ENCODE measurements around the gene NUDT4B. TPM values are rescaled to one million over a fixed set of nuclear protein-coding genes. Genes with fewer than 3 reads are reported as not detected.
"Not testable (repeated sequence)": the region's sequence is repeated elsewhere in the genome, so short reads cannot be mapped to it uniquely, and the experiment has no call there.

Gene NUDT4B
- total RNA-seq, 1 donor: 75.6 TPM

DNA sequence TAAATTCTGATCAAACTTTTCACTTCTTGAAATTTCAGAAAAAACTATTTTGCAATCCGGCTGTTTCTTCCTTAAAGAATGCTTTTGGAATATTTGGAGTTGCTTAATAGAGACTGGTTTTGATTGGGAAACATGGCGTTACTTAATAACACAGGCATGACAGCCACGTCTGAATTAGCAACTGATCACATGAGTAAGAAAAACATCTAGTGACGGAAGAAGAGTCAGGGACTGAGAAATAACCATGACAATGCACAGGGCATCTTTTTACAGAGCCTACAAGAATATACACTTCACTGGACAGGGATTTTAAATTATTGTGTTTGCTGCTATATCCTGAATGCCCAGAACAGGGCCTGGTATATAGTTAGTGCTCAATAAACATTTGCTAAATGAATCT, 25.1 kb downstream of the NUDT4B start:
- not testable (repeated sequence) for H3K79me2 ChIP-seq (ENCODE audit: insufficient read depth, low read length); H3K36me3 ChIP-seq (ENCODE audit: insufficient read depth, low read length); DNase-seq (ENCODE audit: insufficient read length, low spot score, missing footprints); H2AFZ ChIP-seq (ENCODE audit: low read length); H3K9me3 ChIP-seq (ENCODE audit: low read depth, low read length); H3K27me3 ChIP-seq (ENCODE audit: insufficient read depth, low read length); H4K20me1 ChIP-seq (ENCODE audit: insufficient read depth, low read length); H3K4me1 ChIP-seq (ENCODE audit: insufficient read depth, low read length); H3K4me3 ChIP-seq (ENCODE audit: insufficient read depth, low read length); H3K27ac ChIP-seq (ENCODE audit: low read depth, low read length); H3K4me2 ChIP-seq (ENCODE audit: insufficient read depth, low read length)

DNA sequence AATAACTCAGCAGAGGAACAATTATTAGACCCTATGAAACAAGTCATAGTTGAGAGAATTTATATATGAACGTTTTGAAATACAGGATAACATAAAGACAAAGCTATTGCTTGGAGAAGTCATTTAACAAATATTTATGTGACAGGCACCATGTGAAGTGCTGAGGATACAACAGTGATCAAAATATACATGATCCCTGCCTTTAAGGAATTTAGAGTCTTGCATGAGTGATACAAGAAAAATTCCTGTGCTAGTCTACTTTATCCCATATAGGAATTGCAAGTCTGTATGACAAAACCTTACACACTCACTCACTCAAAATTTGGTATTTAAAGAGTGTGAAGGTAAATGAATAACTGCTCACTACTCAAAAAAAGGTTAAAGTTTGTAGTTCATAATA, 25.5 kb downstream of the NUDT4B start:
- H3K4me1 ChIP-seq (ENCODE audit: insufficient read depth, low read length); H3K4me3 ChIP-seq (ENCODE audit: insufficient read depth, low read length); H2AFZ ChIP-seq (ENCODE audit: low read length); H3K4me2 ChIP-seq (ENCODE audit: insufficient read depth, low read length); H3K27me3 ChIP-seq (ENCODE audit: insufficient read depth, low read length); H3K9me3 ChIP-seq (ENCODE audit: low read depth, low read length); DNase-seq (ENCODE audit: insufficient read length, low spot score, missing footprints); H3K79me2 ChIP-seq (ENCODE audit: insufficient read depth, low read length); H3K36me3 ChIP-seq (ENCODE audit: insufficient read depth, low read length); H4K20me1 ChIP-seq (ENCODE audit: insufficient read depth, low read length); H3K27ac ChIP-seq (ENCODE audit: low read depth, low read length): not testable (repeated sequence)

DNA sequence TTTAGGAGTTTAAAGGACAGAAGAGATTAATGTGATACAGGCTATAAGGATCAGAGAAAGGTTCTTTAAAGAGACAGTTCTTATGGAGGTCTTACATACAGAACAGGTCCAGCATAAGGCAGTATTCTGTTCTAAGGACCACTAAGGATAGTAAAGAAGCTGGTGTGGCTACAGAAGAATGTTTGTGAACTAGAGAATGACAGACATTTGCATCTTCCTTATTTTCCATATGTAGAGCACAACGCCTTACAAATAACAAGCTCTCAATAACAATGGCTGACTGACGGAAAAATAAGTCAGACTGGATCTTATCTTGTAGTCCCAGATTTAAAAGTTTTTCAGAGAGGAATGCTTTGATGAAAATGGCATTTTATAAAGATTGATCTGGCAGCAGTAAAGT, 26.7 kb downstream of the NUDT4B start:
- not testable (repeated sequence) for H3K4me3 ChIP-seq (ENCODE audit: insufficient read depth, low read length); H3K36me3 ChIP-seq (ENCODE audit: insufficient read depth, low read length); H3K27me3 ChIP-seq (ENCODE audit: insufficient read depth, low read length); H3K79me2 ChIP-seq (ENCODE audit: insufficient read depth, low read length); H3K4me2 ChIP-seq (ENCODE audit: insufficient read depth, low read length); H3K27ac ChIP-seq (ENCODE audit: low read depth, low read length); H3K4me1 ChIP-seq (ENCODE audit: insufficient read depth, low read length); DNase-seq (ENCODE audit: insufficient read length, low spot score, missing footprints); H4K20me1 ChIP-seq (ENCODE audit: insufficient read depth, low read length); H2AFZ ChIP-seq (ENCODE audit: low read length); H3K9me3 ChIP-seq (ENCODE audit: low read depth, low read length)

DNA sequence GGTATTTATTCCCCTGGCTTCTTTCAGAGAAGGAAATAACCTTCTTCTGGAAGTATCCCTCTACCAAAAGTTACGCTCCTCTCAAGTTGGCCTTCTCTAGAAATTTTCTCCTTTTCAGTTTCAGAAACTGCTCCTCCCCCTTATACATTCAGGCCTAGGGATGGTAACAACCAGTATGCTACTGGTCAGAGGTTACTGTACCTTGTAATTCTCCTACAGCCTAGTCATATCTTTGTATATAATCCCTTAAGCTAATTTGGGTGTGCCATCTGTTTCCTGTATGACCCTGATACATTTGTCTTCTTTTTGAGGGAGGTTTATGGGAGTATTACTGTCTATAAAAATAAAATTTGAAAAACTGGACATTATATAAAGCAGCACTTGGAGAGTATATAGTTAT, 29.1 kb downstream of the NUDT4B start:
- H3K27me3 ChIP-seq (ENCODE audit: insufficient read depth, low read length); H3K27ac ChIP-seq (ENCODE audit: low read depth, low read length); H3K4me1 ChIP-seq (ENCODE audit: insufficient read depth, low read length); DNase-seq (ENCODE audit: insufficient read length, low spot score, missing footprints); H3K4me3 ChIP-seq (ENCODE audit: insufficient read depth, low read length); H3K79me2 ChIP-seq (ENCODE audit: insufficient read depth, low read length); H4K20me1 ChIP-seq (ENCODE audit: insufficient read depth, low read length); H3K9me3 ChIP-seq (ENCODE audit: low read depth, low read length); H2AFZ ChIP-seq (ENCODE audit: low read length); H3K36me3 ChIP-seq (ENCODE audit: insufficient read depth, low read length); H3K4me2 ChIP-seq (ENCODE audit: insufficient read depth, low read length): not testable (repeated sequence)

DNA sequence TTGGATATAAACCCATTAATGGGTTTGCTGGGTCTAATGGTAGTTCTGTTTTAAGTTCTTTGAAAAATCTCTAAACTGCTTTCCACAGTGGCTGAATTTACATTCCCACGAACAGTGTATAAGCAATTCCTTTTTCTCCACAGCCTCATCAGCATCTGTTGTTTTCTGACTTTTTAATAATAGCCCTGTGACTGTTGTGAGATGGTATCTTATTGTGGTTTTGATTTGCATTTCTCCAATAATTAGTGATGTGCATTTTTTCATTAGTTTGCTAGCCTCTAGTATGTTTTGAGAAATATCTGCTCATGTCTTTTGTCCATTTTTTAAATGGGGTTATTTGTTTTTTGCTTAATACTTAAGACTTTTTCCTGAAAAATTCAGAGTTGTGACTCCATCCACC, 31.8 kb downstream of the NUDT4B start:
- not testable (repeated sequence) for H3K4me1 ChIP-seq (ENCODE audit: insufficient read depth, low read length); H2AFZ ChIP-seq (ENCODE audit: low read length); H3K4me3 ChIP-seq (ENCODE audit: insufficient read depth, low read length); H3K27ac ChIP-seq (ENCODE audit: low read depth, low read length); H3K36me3 ChIP-seq (ENCODE audit: insufficient read depth, low read length); H3K4me2 ChIP-seq (ENCODE audit: insufficient read depth, low read length); H3K27me3 ChIP-seq (ENCODE audit: insufficient read depth, low read length); H3K9me3 ChIP-seq (ENCODE audit: low read depth, low read length); H3K79me2 ChIP-seq (ENCODE audit: insufficient read depth, low read length); DNase-seq (ENCODE audit: insufficient read length, low spot score, missing footprints); H4K20me1 ChIP-seq (ENCODE audit: insufficient read depth, low read length)

DNA sequence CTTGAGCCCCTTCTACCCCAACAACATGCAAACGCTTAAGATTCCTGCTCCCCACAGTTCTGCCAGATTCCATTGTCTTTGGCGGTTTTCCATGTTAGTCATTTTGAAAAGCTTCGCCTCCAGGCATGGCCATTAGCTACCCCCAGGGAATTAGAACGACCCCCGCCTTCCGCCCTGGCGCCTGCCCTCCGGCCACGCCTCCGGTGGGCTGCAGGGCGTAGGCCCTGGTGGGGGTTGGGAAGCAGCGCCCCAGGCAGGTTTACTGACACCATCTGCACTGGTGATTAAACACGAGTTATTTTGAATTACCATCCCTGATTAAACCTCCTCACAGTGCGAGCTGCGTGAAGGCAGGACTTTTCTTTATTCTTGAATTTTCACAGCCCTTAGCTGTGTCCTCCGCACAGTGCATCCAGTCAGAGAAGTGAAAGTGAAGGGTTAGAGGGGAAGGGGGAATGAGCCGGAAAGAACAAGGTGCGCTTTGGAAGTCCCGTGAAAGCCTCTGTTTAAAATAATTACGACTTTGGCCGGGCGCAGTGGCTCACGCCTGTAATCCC, 43.0 kb downstream of the NUDT4B start:
- H3K36me3 ChIP-seq (ENCODE audit: insufficient read depth, low read length); DNase-seq (ENCODE audit: insufficient read length, low spot score, missing footprints); H3K79me2 ChIP-seq (ENCODE audit: insufficient read depth, low read length); H3K27ac ChIP-seq (ENCODE audit: low read depth, low read length); H3K4me2 ChIP-seq (ENCODE audit: insufficient read depth, low read length); H2AFZ ChIP-seq (ENCODE audit: low read length); H3K27me3 ChIP-seq (ENCODE audit: insufficient read depth, low read length); H3K9me3 ChIP-seq (ENCODE audit: low read depth, low read length); H3K4me3 ChIP-seq (ENCODE audit: insufficient read depth, low read length); H4K20me1 ChIP-seq (ENCODE audit: insufficient read depth, low read length); H3K4me1 ChIP-seq (ENCODE audit: insufficient read depth, low read length): not testable (repeated sequence)

DNA sequence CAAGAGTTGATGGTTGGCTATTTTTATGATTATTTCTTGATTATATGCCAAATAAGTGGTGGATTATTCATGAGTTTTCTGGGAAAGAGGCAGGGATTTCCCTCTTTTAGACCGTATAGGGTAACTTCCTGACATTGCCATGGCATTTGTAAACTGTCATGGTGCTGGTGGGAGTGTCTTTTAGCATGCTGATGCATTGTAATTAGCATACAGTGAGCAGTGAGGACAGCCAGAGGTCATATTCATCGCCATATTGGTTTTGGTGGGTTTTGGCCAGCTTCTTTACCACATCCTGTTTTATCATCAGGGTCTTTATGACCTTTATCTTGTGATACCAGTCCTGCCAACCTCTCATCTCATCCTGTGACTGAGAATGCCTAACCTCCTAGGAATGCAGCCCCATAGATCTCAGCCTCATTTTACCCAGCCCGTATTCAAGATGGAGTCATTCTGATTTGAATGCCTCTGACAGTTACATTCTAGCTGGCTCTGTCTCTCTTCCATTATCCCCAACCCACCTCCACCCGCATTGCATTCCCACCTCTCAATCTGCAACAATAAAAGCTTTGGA, 45.3 kb downstream of the NUDT4B start:
- DNase-seq (ENCODE audit: insufficient read length, low spot score, missing footprints); H3K9me3 ChIP-seq (ENCODE audit: low read depth, low read length); H3K27me3 ChIP-seq (ENCODE audit: insufficient read depth, low read length); H2AFZ ChIP-seq (ENCODE audit: low read length); H4K20me1 ChIP-seq (ENCODE audit: insufficient read depth, low read length); H3K36me3 ChIP-seq (ENCODE audit: insufficient read depth, low read length); H3K4me3 ChIP-seq (ENCODE audit: insufficient read depth, low read length); H3K79me2 ChIP-seq (ENCODE audit: insufficient read depth, low read length); H3K4me2 ChIP-seq (ENCODE audit: insufficient read depth, low read length); H3K27ac ChIP-seq (ENCODE audit: low read depth, low read length); H3K4me1 ChIP-seq (ENCODE audit: insufficient read depth, low read length): not testable (repeated sequence)

Small RNA genes within 50 kb of the gene (small RNA-seq; reads per million reads assigned to genes)
- not detected for gene RNU6-1171P

Other genes starting within 250 kb of the NUDT4B start
- gene NBPF14, start 152.8 kb upstream of the NUDT4B start, total RNA-seq: 42.4 and 68.4 TPM in 2 replicates
- 203 and 283 TPM in 2 replicates for gene PDE4DIP, start 95.7 kb downstream of the NUDT4B start, total RNA-seq